ENCODE measurements around the gene ALOXE3.

The ALOXE3 gene

DNA sequence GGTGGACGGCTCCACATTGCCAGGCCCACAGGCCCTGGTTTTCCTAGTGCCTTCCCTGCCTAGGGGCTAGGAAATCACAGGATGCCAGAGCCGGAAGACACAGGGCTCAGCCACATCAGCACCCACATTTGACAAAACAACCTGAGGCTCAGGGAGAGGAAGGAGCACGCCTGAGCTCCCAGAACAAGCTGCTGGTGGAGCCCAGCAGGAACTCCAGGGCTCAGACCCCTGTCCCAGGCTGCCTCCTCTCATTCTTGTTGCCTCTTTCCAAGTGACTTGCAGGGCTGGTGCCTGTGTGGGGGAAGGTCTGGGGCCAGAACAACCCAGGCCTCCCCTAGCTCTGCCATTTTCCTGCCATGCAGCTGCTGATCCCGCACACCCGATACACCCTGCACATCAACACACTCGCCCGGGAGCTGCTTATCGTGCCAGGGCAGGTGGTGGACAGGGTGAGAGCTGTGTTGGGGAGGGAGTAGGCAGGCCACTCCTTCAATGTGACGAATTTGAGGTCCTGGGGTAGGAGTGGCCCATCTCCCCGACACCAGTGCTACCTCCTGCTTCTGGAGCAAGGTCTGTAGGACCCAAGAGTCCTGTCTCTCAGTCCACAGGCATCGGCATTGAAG is 71.9 kb downstream of the ALOXE3 start:
- no peak for DNase-seq

Data from DMS53 (cell line).